WI38 (cell line): ENCODE measurements around the gene DDX31.

Source experiments
- H3K4me3 ChIP-seq: 2 replicates; pipeline ENCODE4 v1.5.1; 2011; ENCODE audit warnings: low read depth, mild to moderate bottlenecking, control low read depth, low read length
- CTCF ChIP-seq: IDR thresholded peaks from 2 replicates; pipeline ENCODE4 v1.5.1; 2012; ENCODE audit warnings: low read depth, mild to moderate bottlenecking, control low read depth, low read length

Gene DDX31

GRCh38 chr9:132646726-132647125, 23.1 kb downstream of the DDX31 start:
- no peak for TF ChIP-seq CTCF
- no peak overlapping the region for H3K4me3 ChIP-seq

GRCh38 chr9:132645711-132646110, 24.1 kb downstream of the DDX31 start:
- TF ChIP-seq CTCF = no peak
- no peak overlapping the region for H3K4me3 ChIP-seq

- no peak overlapping the region for H3K4me3 ChIP-seq
- TF ChIP-seq CTCF = no peak
Measured at GRCh38 chr9:132645306-132645705, 24.5 kb downstream of the DDX31 start.

- no peak overlapping the region for H3K4me3 ChIP-seq
Measured at GRCh38 chr9:132644251-132644650, 25.5 kb downstream of the DDX31 start.

GRCh38 chr9:132641216-132641615, 28.6 kb downstream of the DDX31 start:
- TF ChIP-seq CTCF = no peak
- no peak overlapping the region for H3K4me3 ChIP-seq

More at GRCh38 chr9:132644251-132644650, 25.5 kb downstream of the DDX31 start:
- TF ChIP-seq CTCF = no peak

- no peak for TF ChIP-seq CTCF
Measured at GRCh38 chr9:132639322-132639721, 30.5 kb downstream of the DDX31 start.

GRCh38 chr9:132638240-132638639, 31.5 kb downstream of the DDX31 start:
- no peak for TF ChIP-seq CTCF
- H3K4me3 ChIP-seq = no peak overlapping the region

More at GRCh38 chr9:132639322-132639721, 30.5 kb downstream of the DDX31 start:
- H3K4me3 ChIP-seq = no peak overlapping the region
